Mucosa of descending colon (tissue), 3 donors: ENCODE results near the gene ZNF260. TPM values are rescaled to one million over a fixed set of nuclear protein-coding genes. Genes with fewer than 3 reads are reported as not detected.

Experiments used
- ATAC-seq: fragments of 200-7000 bp; cut with Tn5 transposase; one replicate; pipeline ENCODE4 v1.9.1; 2020; ENCODE audit warnings: mild to moderate bottlenecking, moderate library complexity
- DNase-seq, 3 donors: peaks; one replicate each; pipeline ENCODE4 v3.0.0-alpha.2; 2020
- H3K36me3 ChIP-seq: fragments of 200-600 bp; one replicate; pipeline ENCODE4 v1.8.0; 2021; ENCODE audit warnings: low read depth, mild to moderate bottlenecking
- H3K4me1 ChIP-seq: fragments of 200-600 bp; one replicate; pipeline ENCODE4 v1.8.0; 2021; ENCODE audit warnings: low read depth, mild to moderate bottlenecking
- H3K4me3 ChIP-seq: fragments of 200-600 bp; one replicate; pipeline ENCODE4 v1.8.0; 2021; ENCODE audit warnings: mild to moderate bottlenecking
- H3K9me3 ChIP-seq: fragments of 200-600 bp; one replicate; pipeline ENCODE4 v1.8.0; 2021; ENCODE audit warnings: mild to moderate bottlenecking
- CTCF ChIP-seq: fragments of 200-600 bp; IDR thresholded peaks from one replicate; pipeline ENCODE4 v1.8.0; 2022; ENCODE audit warnings: antibody characterized with exemption, mild to moderate bottlenecking
- intact Hi-C, 2 donors: fragments of 100-400 bp; cut with DNase I in 1 of 2; cut with micrococcal nuclease in 1 of 2; formaldehyde crosslinking; loops; one replicate each; pipeline versions ENCODE4 v1.11.0 to v1.11.1; 2022; cut with DNase I, micrococcal nuclease
- total RNA-seq, 3 donors: library from RNA; stranded (reverse); fragmentation: NEBNext Ultra II Directional in 2 of 3; extraction: Animal tissue kit (Norgen Biotek cat#: 25700) in 2 of 3; gene quantifications; one replicate each; pipeline versions ENCODE4 v1.2.1 to v1.2.4, GENCODE V29; 2021 to 2023
- donor health status: DM: no; HTN: no; CAD: no; lungs with moderate emphysema.
- donor health status: DM: no; HTN: no; CAD: no.
- donor health status: DM: no; HTN: yes; CAD: no.

ZNF260 gene
- total RNA-seq, 3 donors from 2014 or later, result 6.9 to 11.0 (median 9.0) TPM

GRCh38 chr19:36488846-36489117 lies 39.3 kb downstream of the ZNF260 start:
- TF ChIP-seq CTCF, result no peak
- Histone ChIP-seq H3K36me3 (no peaks in the 10 kb centered on the region), H3K9me3 (peaks cover 15% of the 10 kb centered on the region), H3K4me3 (peak overlapping the region; percentile 43), H3K4me1 (peaks cover 13% of the 10 kb centered on the region)
- intact Hi-C loops, result no loop called here
- DNase-seq (no peak), ATAC-seq (no peak)

GRCh38 chr19:36488118-36488845 lies 39.8 kb downstream of the ZNF260 start:
- no peak for TF ChIP-seq CTCF
- ATAC-seq, result no peak
- intact Hi-C loops, result no loop called here

GRCh38 chr19:36483653-36484052 lies 44.4 kb downstream of the ZNF260 start:
- DNase-seq, result no peak
- Histone ChIP-seq H3K36me3 (no peaks in the 10 kb centered on the region), H3K4me1 (peaks cover 12% of the 10 kb centered on the region), H3K9me3 (peaks cover 39% of the 10 kb centered on the region), H3K4me3 (no peak overlapping the region)
- TF ChIP-seq CTCF, result no peak
- intact Hi-C loops, result no loop called here
- ATAC-seq, result no peak

More at GRCh38 chr19:36488118-36488845, 39.8 kb downstream of the ZNF260 start:
- no peaks in the 10 kb centered on the region for H3K36me3 ChIP-seq
- DNase-seq, result no peak
- peaks cover 13% of the 10 kb centered on the region for H3K4me1 ChIP-seq
- no peak overlapping the region for H3K4me3 ChIP-seq
- peaks cover 17% of the 10 kb centered on the region for H3K9me3 ChIP-seq

- ATAC-seq, result no peak
- H3K9me3 ChIP-seq, result peaks cover 45% of the 10 kb centered on the region
- intact Hi-C loops, result no loop called here
These were observed 45.2 kb downstream of the ZNF260 start for GRCh38 chr19:36482876-36483275.

More at GRCh38 chr19:36482876-36483275, 45.2 kb downstream of the ZNF260 start:
- no peak for DNase-seq
- Histone ChIP-seq H3K4me3 (no peak overlapping the region), H3K4me1 (peaks cover 4% of the 10 kb centered on the region), H3K36me3 (no peaks in the 10 kb centered on the region)
- no peak for TF ChIP-seq CTCF

Other genes starting within 250 kb of the ZNF260 start
- gene ZFP14, start 149.1 kb downstream of the ZNF260 start, total RNA-seq, result 1 to 10 TPM; 3.4 to 7.5 (median 5.0) TPM
- 1 to 10 TPM; 1.1 to 5.3 (median 1.2) TPM for gene ZFP82, start 109.6 kb downstream of the ZNF260 start, total RNA-seq
- 10 to 100 TPM in 1 of 3 donors, 1 to 10 TPM in 2; 4.3 to 14.8 (median 9.6) TPM for gene ZNF566, start 38.7 kb downstream of the ZNF260 start, total RNA-seq
- gene ZNF529, start 45.0 kb upstream of the ZNF260 start, total RNA-seq, result 10 to 100 TPM in 1 of 3 donors, 1 to 10 TPM in 2; 6.5 to 13.8 (median 9.4) TPM
- 10 to 100 TPM in 1 of 3 donors, 1 to 10 TPM in 1, under 1 TPM in 1; 0.78 to 15.4 (median 1.2) TPM for gene ZNF382, start 77.0 kb upstream of the ZNF260 start, total RNA-seq
- gene ZNF461, start 138.6 kb upstream of the ZNF260 start, total RNA-seq, result 1 to 10 TPM; 3.3 to 8.4 (median 6.6) TPM
- 1 to 10 TPM; 2.9 to 8.3 (median 3.8) TPM for gene ZNF567, start 159.3 kb upstream of the ZNF260 start, total RNA-seq
- 1 to 10 TPM; 2.1 to 3.8 (median 2.9) TPM for gene ZNF850, start 244.5 kb upstream of the ZNF260 start, total RNA-seq